Measurements from ENCODE around the gene DSCAML1.

Gene DSCAML1

GRCh38 chr11:117490911-117491310, 306.1 kb downstream of the DSCAML1 start:
- DNase-seq (ENCODE audit: low spot score) = no peak

- DNase-seq (ENCODE audit: low spot score) = no peak
Measured at GRCh38 chr11:117489999-117490679, 306.9 kb downstream of the DSCAML1 start.

GRCh38 chr11:117488996-117489952, 307.7 kb downstream of the DSCAML1 start:
- DNase-seq (ENCODE audit: low spot score) = no peak

GRCh38 chr11:117486059-117486458, 311.0 kb downstream of the DSCAML1 start:
- no peak for DNase-seq (ENCODE audit: low spot score)

GRCh38 chr11:117484156-117484555, 312.9 kb downstream of the DSCAML1 start:
- DNase-seq (ENCODE audit: low spot score) = no peak

GRCh38 chr11:117483372-117483771, 313.6 kb downstream of the DSCAML1 start:
- DNase-seq (ENCODE audit: low spot score) = no peak

- no peak for DNase-seq (ENCODE audit: low spot score)
Measured at GRCh38 chr11:117482881-117483280, 314.1 kb downstream of the DSCAML1 start.

- DNase-seq (ENCODE audit: low spot score) = no peak
Measured at GRCh38 chr11:117481885-117482284, 315.1 kb downstream of the DSCAML1 start.

GRCh38 chr11:117481036-117481435, 316.0 kb downstream of the DSCAML1 start:
- DNase-seq (ENCODE audit: low spot score) = no peak

GRCh38 chr11:117480221-117480620, 316.8 kb downstream of the DSCAML1 start:
- no peak for DNase-seq (ENCODE audit: low spot score)

- peak; percentile 57 for DNase-seq (ENCODE audit: low spot score)
Measured at GRCh38 chr11:117479372-117479771, 317.6 kb downstream of the DSCAML1 start.

- DNase-seq (ENCODE audit: low spot score) = no peak
Measured at GRCh38 chr11:117478926-117479325, 318.1 kb downstream of the DSCAML1 start.

- DNase-seq (ENCODE audit: low spot score) = no peak
Measured at GRCh38 chr11:117478126-117478860, 318.7 kb downstream of the DSCAML1 start.

GRCh38 chr11:117477721-117478120, 319.3 kb downstream of the DSCAML1 start:
- no peak for DNase-seq (ENCODE audit: low spot score)

GRCh38 chr11:117476531-117477142, 320.4 kb downstream of the DSCAML1 start:
- no peak for DNase-seq (ENCODE audit: low spot score)

- no peak for DNase-seq (ENCODE audit: low spot score)
Measured at GRCh38 chr11:117475716-117476530, 321.1 kb downstream of the DSCAML1 start.

- no peak for DNase-seq (ENCODE audit: low spot score)
Measured at GRCh38 chr11:117473481-117474091, 323.4 kb downstream of the DSCAML1 start.

- DNase-seq (ENCODE audit: low spot score) = no peak
Measured at GRCh38 chr11:117471776-117472175, 325.2 kb downstream of the DSCAML1 start.

- no peak for DNase-seq (ENCODE audit: low spot score)
Measured at GRCh38 chr11:117470576-117470975, 326.4 kb downstream of the DSCAML1 start.

- no peak for DNase-seq (ENCODE audit: low spot score)
Measured at GRCh38 chr11:117468888-117469287, 328.1 kb downstream of the DSCAML1 start.

GRCh38 chr11:117467770-117468169, 329.2 kb downstream of the DSCAML1 start:
- DNase-seq (ENCODE audit: low spot score) = no peak

Data from D341Med (cell line).